Stomach (tissue), 9 donors: ENCODE data around the gene CUL4B. TPM values are rescaled to one million over a fixed set of nuclear protein-coding genes. Genes with fewer than 3 reads are reported as not detected.
A peak's percentile ranks its signal among the peaks of the same experiment; 100 is the strongest.
"Not testable (repeated sequence)": the region's sequence is repeated elsewhere in the genome, so short reads cannot be mapped to it uniquely, and the experiment has no call there.

Source experiments
- DNase-seq, 2 donors: peaks; one replicate each; pipeline versions ENCODE4 v3.0.0 to v3.0.0-alpha.2; 2013 to 2019
- H3K27ac ChIP-seq, 5 donors: fragments of 200-600 bp in 4 of 5; sonication (generic) in 4 of 5; one replicate each; pipeline ENCODE4 v1.5.1; 2013 to 2019; ENCODE audit warnings: mild to moderate bottlenecking in 1 of 5, moderate library complexity in 1 of 5
- H3K27me3 ChIP-seq, 3 donors: fragments of 200-600 bp; sonication (generic); one replicate each; pipeline ENCODE4 v1.5.1; 2017 to 2019; ENCODE audit warnings: mixed run types in 1 of 3
- H3K36me3 ChIP-seq, 4 donors: fragments of 200-600 bp; sonication (generic); 1 replicate in 3 of 4; 2 replicates in 1 of 4; pipeline ENCODE4 v1.5.1; 2016 to 2019
- H3K4me1 ChIP-seq, 4 donors: fragments of 200-600 bp; sonication (generic); one replicate each; pipeline ENCODE4 v1.5.1; 2016 to 2019
- H3K4me3 ChIP-seq, 4 donors: fragments of 200-600 bp; sonication (generic) in 3 of 4; one replicate each; pipeline ENCODE4 v1.5.1; 2016 to 2019; ENCODE audit warnings: mild to moderate bottlenecking in 1 of 4
- H3K9me3 ChIP-seq, 4 donors: fragments of 200-600 bp; sonication (generic); one replicate each; pipeline ENCODE4 v1.5.1; 2016 to 2019
- CTCF ChIP-seq, 7 experiments: fragments of 450-650 bp in 4 of 7; fragments of 200-600 bp in 3 of 7; sonication (generic) in 3 of 7; IDR thresholded peaks; one replicate each; pipeline ENCODE4 v1.5.1; 2016 to 2019; ENCODE audit warnings: antibody characterized with exemption in 7 of 7, control low read depth in 2 of 7, mild to moderate bottlenecking in 1 of 7
- EP300 ChIP-seq: sonication (generic); formaldehyde crosslinking; IDR thresholded peaks from one replicate; pipeline ENCODE4 v1.6.1; 2017; ENCODE audit warnings: antibody characterized with exemption
- POLR2A ChIP-seq, 4 donors: fragments of 450-650 bp; IDR thresholded peaks; one replicate each; pipeline ENCODE4 v1.6.1; 2016; ENCODE audit warnings: antibody characterized with exemption in 4 of 4, control low read depth in 2 of 4, mild to moderate bottlenecking in 1 of 4, moderate library complexity in 1 of 4
- POLR2AphosphoS5 ChIP-seq, 3 donors: sonication (generic); formaldehyde crosslinking; IDR thresholded peaks; one replicate each; pipeline ENCODE4 v1.6.1; 2016; ENCODE audit warnings: antibody characterized with exemption in 3 of 3
- WGBS, 5 donors: extraction: QIAGEN DNeasy Blood & Tissue Kit in 3 of 5; methylation state at CpG; one replicate each; pipeline versions ENCODE4 v1.1.5 to v1.1.7; 2013 to 2018; 5-methylcytosine and 5-hydroxymethylcytosine counted together
- intact Hi-C: fragments of 100-400 bp; cut with DNase I; formaldehyde crosslinking; loops from one replicate; pipeline ENCODE4 v1.15.1; 2023; ENCODE audit warnings: low total_unique reads
- polyA plus RNA-seq, 3 donors: library from polyadenylated mRNA; stranded (reverse); fragments of 200-250 nt; gene quantifications; one replicate each; pipeline ENCODE4 v1.2.3, GENCODE V29; 2013
- total RNA-seq, 5 donors: library from RNA; depleted of rRNA; stranded (reverse); fragments of >200 nt; gene quantifications; one replicate each; pipeline versions ENCODE4 v1.1.0 to v1.2.3, GENCODE V29; 2014 to 2016
- donor health status: healthy with polysubstance abuse.
- donor health status: Bipolar disorder and iron deficiency.
- donor health status: healthy.

Gene CUL4B
- total and polyA plus RNA-seq, 8 donors: 6.7 to 54.0 (median 23.3) TPM

- Histone ChIP-seq H3K27ac (no peak overlapping the region), H3K36me3 (no peaks in the 10 kb centered on the region), H3K27me3 (no peaks in the 10 kb centered on the region), H3K4me3 (no peak overlapping the region), H3K4me1 (no peaks in the 10 kb centered on the region), H3K9me3 (no peaks in the 10 kb centered on the region)
- WGBS, 5 donors: 65 to 90% (median 82%) methylated on average over 14 to 18 of the region's 18 CpGs
- DNase-seq: no peak
- intact Hi-C loops: no loop called here
- TF ChIP-seq EP300: no peak
- no peak for TF ChIP-seq CTCF (IDR thresholded peaks at IDR 0.05)
- TF ChIP-seq POLR2A (IDR thresholded peaks at IDR 0.05): no peak
- TF ChIP-seq POLR2AphosphoS5 (IDR thresholded peaks at IDR 0.05): no peak
These were observed 14.8 kb upstream of the CUL4B start for GRCh38 chrX:120575379-120576114.

GRCh38 chrX:120573806-120574205 is 13.0 kb upstream of the CUL4B start:
- H3K27ac ChIP-seq, H3K9me3 ChIP-seq, H3K27me3 ChIP-seq, DNase-seq, H3K4me1 ChIP-seq, H3K4me3 ChIP-seq, intact Hi-C loops, H3K36me3 ChIP-seq: not testable (repeated sequence)
- 79 to 93% (median 92%) methylated on average over 12 to 13 of the region's 13 CpGs for WGBS, 5 donors

- intact Hi-C loops: no loop called here
- no peak for DNase-seq
These were observed 9.3 kb upstream of the CUL4B start for GRCh38 chrX:120570011-120570600.

GRCh38 chrX:120568609-120569008 is 7.8 kb upstream of the CUL4B start:
- Histone ChIP-seq H3K4me3 (no peak overlapping the region), H3K4me1 (no peaks in the 10 kb centered on the region), H3K27ac (no peak overlapping the region), H3K9me3 (no peaks in the 10 kb centered on the region), H3K36me3 (no peaks in the 10 kb centered on the region), H3K27me3 (no peaks in the 10 kb centered on the region)
- TF ChIP-seq CTCF (IDR thresholded peaks at IDR 0.05): no peak
- no peak for TF ChIP-seq POLR2AphosphoS5 (IDR thresholded peaks at IDR 0.05)
- TF ChIP-seq POLR2A (IDR thresholded peaks at IDR 0.05): no peak
- no peak for TF ChIP-seq EP300
- DNase-seq: no peak
- 56 to 70% (median 62%) methylated on average over 3 of the region's 3 CpGs for WGBS, 5 donors
- intact Hi-C loops: no loop called here

More at GRCh38 chrX:120570011-120570600, 9.3 kb upstream of the CUL4B start:
- Histone ChIP-seq H3K27me3 (no peaks in the 10 kb centered on the region), H3K4me1 (no peaks in the 10 kb centered on the region), H3K9me3 (no peaks in the 10 kb centered on the region), H3K36me3 (no peaks in the 10 kb centered on the region), H3K27ac (no peak overlapping the region), H3K4me3 (no peak overlapping the region)
- TF ChIP-seq POLR2AphosphoS5 (IDR thresholded peaks at IDR 0.05) (no peak), POLR2A (IDR thresholded peaks at IDR 0.05) (no peak), CTCF (IDR thresholded peaks at IDR 0.05) (no peak), EP300 (no peak)
- 50 to 91% (median 74%) methylated on average over 3 of the region's 3 CpGs for WGBS, 5 donors

GRCh38 chrX:120568035-120568434 is 7.3 kb upstream of the CUL4B start:
- intact Hi-C loops: no loop called here
- peaks cover 0 to 4% (median 3%) of the 10 kb centered on the region in 4 donors for H3K4me1 ChIP-seq
- no peaks in the 10 kb centered on the region for H3K9me3 ChIP-seq
- no peak for TF ChIP-seq EP300
- no peak for TF ChIP-seq POLR2AphosphoS5 (IDR thresholded peaks at IDR 0.05)
- no peak for TF ChIP-seq POLR2A (IDR thresholded peaks at IDR 0.05)
- no peak for TF ChIP-seq CTCF (IDR thresholded peaks at IDR 0.05)
- no peak overlapping the region for H3K27ac ChIP-seq
- DNase-seq: peak in 1 of 2 donors; percentile 51
- no peak overlapping the region for H3K4me3 ChIP-seq
- no peaks in the 10 kb centered on the region for H3K36me3 ChIP-seq
- H3K27me3 ChIP-seq: no peaks in the 10 kb centered on the region
